Left lobe of liver (tissue), 2 donors: Measurements from ENCODE around the gene ULK4. TPM values are rescaled to one million over a fixed set of nuclear protein-coding genes. Genes with fewer than 3 reads are reported as not detected.
"Not testable (repeated sequence)": the region's sequence is repeated elsewhere in the genome, so short reads cannot be mapped to it uniquely, and the experiment has no call there.

Experiments
- ATAC-seq: fragments of 200-7000 bp; cut with Tn5 transposase; one replicate; pipeline ENCODE4 v1.9.1; 2020; ENCODE audit warnings: mild to moderate bottlenecking, moderate library complexity
- DNase-seq: peaks from one replicate; pipeline ENCODE4 v3.0.0-alpha.2; 2020; ENCODE audit warnings: low spot score
- total RNA-seq: library from RNA; stranded (reverse); gene quantifications from one replicate; pipeline ENCODE4 v1.2.1, GENCODE V29; 2021
- donor health status: DM: no; HTN: no; CAD: no; lungs with moderate emphysema.
- donor health status: DM: no; HTN: yes; CAD: no.

The ULK4 gene
- 2.3 TPM for total RNA-seq

DNA sequence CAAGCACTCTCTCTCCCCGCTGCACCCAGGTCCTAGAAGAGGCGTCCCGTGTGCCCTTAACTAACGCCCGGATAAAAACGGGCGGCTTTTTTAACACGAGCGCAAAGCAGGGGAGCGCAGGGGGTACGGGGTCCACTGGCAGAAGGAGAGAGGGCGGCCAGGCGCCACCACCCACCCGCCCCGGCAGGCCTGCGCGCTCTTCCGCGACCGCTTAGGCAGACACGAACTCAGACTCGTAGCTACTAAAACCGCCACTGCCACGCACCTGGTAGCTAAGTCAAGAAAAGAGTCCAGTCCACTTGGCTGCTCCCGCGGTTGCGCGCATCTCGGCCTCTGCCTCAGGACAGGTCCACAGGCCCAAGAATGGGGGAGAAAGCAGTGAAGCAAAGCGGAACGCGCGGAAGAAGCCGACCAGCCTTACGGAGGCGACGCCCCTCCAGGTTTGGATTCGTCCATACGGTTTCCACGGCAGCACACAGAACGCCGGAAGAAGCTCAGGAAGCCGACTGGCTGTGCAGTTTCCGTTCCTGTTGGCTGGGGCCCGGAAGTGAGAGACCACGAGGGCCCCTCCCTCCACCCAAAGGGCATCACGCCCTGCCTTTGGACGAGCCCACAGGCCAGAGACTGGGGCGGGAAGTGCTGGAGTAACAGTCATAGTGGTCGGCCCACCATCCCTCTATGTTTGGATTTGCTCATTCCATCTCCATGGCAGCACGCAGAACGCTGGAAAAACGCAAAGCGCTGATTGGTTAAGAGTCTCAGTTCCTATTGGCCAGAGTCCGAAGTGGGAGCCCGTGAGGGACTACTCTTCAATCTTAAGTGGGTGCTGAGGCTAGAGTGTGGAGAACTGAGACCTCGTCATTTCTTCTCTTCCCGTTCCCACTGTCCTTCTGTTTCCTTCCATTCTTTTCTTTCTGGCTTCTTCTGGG, at the start of gene ULK4:
Gene ULK4 (minus strand): TSS at position 353 of the 929 bp plus-strand sequence. CDS start 7,344 bp downstream, outside the sequence.
- DNase-seq (peak; percentile 99), ATAC-seq (peak; percentile 96)

GRCh38 chr3:42010530-42010929, 48.6 kb upstream of the ULK4 start:
- no peak for DNase-seq
- no peak for ATAC-seq

DNA sequence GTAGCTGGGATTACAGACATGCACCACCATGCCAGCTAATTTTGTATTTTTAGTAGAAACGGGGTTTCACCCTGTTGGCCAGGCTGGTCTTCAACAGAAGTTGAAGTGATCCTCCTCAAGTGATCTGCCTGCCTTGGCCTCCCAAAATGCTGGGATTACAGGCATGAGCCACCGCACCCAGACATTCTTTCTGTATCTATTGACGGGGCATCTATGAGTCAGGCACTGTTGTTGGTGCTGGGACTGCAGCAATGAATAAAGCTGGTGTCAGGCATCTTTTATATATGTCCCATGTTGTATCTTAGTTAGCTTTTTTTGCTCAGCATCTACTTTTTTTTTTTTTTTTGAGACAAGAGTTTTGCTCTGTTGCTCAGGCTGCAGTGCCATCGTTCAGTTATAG, 47.6 kb upstream of the ULK4 start:
- ATAC-seq: no peak

GRCh38 chr3:42007785-42008184, 45.9 kb upstream of the ULK4 start:
- ATAC-seq (no peak), DNase-seq (no peak)

More for the DNA sequence above, 47.6 kb upstream of the ULK4 start:
- DNase-seq: no peak

DNA sequence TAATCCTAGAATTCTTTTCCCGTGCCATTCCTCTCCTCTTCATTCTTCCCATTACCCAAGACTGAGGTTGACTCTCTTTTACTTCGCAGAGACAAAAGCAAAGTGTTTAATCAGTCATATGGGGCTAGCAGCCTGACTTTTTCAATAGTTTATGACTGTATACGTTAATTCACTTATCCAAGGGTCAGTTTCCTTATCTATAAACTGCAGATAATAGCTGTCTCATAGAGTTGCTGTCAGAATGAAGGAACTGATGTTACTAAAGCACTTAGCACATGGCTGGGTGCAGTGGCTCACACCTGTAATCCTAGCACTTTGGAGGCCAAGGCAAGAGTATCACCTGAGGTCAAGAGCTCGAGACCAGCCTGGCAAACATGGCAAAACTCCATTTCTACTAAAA, 43.5 kb upstream of the ULK4 start:
- DNase-seq (no peak), ATAC-seq (no peak)

DNA sequence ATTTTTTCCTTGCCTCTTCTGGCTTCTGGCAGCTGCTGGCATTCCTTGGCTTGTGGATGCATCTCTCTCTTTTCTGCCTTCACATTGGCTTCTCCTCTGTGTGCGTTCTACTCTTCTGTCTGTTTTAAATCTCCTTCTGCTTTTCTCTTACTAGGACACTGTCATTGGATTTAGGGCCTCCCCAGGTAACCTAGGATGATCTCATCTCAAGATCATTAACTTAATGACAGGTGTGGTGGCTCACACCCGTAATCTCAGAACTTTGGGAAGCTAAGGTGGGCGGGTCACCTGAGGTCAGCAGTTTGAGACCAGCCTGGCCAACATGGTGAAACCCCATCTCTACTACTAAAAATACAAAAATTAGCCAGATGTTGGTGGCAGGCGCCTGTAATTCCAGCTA, 40.9 kb upstream of the ULK4 start:
- no peak for ATAC-seq
- DNase-seq: no peak

- no peak for ATAC-seq
- no peak for DNase-seq
Observed at GRCh38 chr3:42001777-42002176, 39.9 kb upstream of the ULK4 start.

DNA sequence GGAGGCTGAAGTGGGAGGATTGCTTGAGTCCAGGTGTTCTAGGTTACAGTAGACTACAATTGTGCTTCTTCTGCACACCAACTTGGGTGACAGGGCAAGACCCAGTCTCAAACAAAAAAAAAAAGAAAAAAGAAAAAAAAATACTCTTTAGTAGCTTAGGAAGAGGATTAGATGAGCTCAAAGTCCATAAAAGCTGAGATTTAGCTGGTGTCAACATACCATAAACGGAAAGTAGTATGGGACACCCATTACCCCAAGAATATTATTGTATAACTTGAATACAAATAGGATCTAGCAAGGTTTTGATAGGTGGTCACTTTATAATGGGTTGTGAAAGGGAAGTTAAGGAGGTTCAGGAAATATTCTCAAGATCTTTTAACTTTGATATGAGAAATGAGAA, 38.0 kb upstream of the ULK4 start:
- ATAC-seq (no peak), DNase-seq (no peak)

GRCh38 chr3:41997702-41998550, 36.0 kb upstream of the ULK4 start:
- ATAC-seq (no peak), DNase-seq (no peak)

DNA sequence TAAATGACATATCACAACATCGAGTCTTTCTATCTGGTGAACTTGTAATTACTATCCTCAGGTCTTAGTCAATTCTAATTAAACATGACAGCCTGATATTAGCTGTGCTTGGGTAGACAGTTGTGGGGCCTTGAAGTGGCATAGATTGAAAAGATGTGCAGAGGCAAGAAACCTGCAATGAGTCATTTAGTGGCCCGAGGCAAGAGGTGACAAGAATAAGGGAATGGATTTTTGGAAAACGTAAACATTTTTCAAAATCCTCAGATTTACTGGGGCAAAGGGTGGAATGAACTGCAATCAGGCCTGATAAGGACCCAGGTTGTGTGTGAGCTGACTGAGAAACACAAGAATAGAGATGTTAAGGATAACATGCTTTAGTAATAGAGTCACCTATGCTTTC, 29.5 kb upstream of the ULK4 start:
- ATAC-seq: no peak

GRCh38 chr3:41989518-41989917, 27.6 kb upstream of the ULK4 start:
- ATAC-seq: no peak
- no peak for DNase-seq

More for the DNA sequence above, 29.5 kb upstream of the ULK4 start:
- DNase-seq: no peak

DNA sequence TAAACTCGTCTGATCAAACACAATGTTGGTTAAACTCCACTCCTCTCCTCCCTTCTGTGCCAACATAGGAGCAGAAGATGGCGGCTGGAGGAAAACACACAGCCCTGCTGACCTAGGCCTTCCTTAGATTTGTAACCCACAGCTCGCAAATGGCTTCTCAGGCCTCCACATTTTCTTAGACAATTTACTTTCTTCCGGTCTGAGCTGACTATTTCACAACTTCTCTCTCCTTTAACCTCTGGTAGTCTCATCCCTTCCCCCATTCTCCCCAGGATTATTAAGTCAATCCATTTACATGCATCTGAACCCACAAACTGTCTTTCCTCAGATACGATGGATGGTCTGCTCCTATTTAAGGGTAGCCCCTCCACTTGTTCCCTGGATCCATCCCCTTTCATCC, 25.7 kb upstream of the ULK4 start:
- DNase-seq (no peak), ATAC-seq (no peak)

- no peak for ATAC-seq
- DNase-seq: no peak
Observed at GRCh38 chr3:41986561-41986960, 24.7 kb upstream of the ULK4 start.

DNA sequence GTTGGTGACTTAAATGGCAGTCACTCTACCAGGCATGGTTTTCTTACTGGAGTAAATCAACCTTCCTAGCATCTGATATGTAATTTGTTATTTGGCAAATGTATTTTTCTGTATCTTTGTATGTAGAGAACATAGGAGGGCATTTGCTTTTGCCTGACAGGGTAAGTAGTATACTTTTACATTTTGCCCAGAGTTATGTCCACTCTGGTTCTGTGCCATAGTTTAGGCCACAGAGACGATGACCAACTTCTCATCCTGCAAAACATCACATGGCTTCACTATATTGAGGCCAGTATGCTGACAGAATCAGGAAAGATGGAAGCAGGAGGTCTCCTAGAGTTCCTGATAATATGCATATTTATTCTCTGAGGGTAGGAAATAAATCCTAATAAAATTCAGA, 23.1 kb upstream of the ULK4 start:
- no peak for ATAC-seq
- DNase-seq: no peak

- ATAC-seq, DNase-seq: not testable (repeated sequence)
Observed at GRCh38 chr3:41983091-41983490, 21.2 kb upstream of the ULK4 start.

DNA sequence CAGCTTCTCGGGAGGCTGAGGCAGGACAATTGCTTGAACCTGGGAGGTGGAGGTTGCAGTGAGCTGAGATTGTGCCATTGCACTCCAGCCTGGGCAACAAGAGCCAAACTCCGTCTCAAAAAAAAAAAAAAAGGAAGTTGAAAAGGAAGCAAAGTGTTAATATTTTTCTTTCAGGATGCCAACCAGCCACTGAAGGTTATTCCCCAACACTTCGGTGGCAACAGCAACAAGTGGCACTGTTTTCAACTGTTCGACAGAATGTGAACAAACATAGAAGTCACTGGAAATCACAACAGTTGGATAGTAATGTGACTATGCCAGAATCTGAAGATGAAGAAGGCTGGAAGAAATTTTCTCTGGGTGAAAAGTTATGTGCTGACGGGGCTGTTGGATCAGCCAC, 15.5 kb upstream of the ULK4 start:
- ATAC-seq, DNase-seq: not testable (repeated sequence)

GRCh38 chr3:41975416-41976103, 13.7 kb upstream of the ULK4 start:
- ATAC-seq (no peak), DNase-seq (no peak)

GRCh38 chr3:41974223-41974622, 12.3 kb upstream of the ULK4 start:
- DNase-seq (no peak), ATAC-seq (no peak)

DNA sequence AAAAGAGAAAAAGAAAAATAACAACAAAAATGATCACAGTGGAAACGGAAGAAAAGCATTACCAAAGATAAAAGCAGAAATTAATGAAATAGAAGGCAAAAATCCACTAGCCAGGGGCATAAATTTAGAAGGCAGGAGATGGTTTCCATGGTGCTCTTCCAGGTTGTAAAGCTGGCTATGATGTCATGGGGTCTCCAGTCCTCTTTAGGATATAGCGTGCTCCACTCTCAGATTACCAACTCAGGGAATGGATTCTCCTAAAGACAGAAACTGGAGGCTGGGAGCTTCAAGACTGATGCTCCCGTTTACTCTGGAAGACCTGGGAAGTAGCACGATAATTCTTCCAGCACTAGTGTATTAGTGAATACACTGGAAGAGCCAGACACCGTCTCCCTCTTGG, 10.9 kb upstream of the ULK4 start:
- no peak for ATAC-seq
- no peak for DNase-seq

- ATAC-seq: no peak
- no peak for DNase-seq
Observed at GRCh38 chr3:41966206-41966605, 4.3 kb upstream of the ULK4 start.

DNA sequence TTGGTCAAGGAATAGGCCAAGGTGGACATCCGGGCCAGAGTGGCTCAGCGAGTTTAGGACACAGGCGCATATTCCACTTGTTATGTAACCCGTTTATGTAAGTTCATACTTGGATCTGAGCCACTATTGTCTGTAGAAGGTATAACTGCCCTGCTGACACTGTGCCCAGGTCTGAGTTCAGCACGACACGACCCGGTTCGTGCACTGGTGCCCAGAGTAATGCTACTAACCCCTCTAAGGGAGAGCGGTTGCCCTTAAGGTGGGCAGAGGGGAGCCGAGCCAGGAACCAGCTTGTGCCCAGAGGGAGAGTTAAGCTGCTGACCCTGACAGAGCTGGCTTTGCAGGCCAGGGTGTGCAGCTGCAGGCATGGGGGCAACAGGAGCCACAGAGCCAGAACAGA, 1.9 kb upstream of the ULK4 start:
- ATAC-seq (no peak), DNase-seq (no peak)
